Measurements from ENCODE around the gene RAB40B.

Gene RAB40B

DNA sequence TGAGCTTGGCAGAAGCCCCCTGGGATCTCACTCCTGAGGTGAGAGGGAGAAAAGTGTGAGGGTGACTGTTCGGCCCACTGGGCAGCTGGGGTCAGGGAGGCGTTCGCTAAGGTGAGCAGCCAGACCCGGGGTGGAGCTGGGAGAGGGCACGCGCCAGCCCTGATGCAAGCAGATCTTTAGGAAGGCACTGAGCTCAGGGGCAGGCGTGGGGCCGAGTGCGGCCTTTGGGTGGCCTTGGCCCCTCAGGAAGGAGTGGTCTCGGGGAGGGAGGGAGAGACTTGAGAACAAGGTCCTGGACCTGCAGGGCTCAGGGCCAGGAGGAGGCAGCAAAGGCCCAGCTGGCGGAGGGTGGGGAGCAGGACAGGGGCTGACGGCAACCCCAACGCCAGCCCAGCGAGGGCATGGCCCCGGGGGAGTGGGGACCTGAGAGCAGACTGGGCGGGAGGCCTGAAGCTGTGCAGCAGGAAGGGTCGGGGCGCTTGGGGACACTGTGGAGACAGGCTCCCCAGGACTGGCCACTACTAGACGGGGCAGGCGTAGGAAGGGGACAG lies 35.7 kb downstream of the RAB40B start:
- TF ChIP-seq, protein P1, sequence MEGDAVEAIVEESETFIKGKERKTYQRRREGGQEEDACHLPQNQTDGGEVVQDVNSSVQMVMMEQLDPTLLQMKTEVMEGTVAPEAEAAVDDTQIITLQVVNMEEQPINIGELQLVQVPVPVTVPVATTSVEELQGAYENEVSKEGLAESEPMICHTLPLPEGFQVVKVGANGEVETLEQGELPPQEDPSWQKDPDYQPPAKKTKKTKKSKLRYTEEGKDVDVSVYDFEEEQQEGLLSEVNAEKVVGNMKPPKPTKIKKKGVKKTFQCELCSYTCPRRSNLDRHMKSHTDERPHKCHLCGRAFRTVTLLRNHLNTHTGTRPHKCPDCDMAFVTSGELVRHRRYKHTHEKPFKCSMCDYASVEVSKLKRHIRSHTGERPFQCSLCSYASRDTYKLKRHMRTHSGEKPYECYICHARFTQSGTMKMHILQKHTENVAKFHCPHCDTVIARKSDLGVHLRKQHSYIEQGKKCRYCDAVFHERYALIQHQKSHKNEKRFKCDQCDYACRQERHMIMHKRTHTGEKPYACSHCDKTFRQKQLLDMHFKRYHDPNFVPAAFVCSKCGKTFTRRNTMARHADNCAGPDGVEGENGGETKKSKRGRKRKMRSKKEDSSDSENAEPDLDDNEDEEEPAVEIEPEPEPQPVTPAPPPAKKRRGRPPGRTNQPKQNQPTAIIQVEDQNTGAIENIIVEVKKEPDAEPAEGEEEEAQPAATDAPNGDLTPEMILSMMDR (IDR thresholded peaks at IDR 0.05): no peak
- Histone ChIP-seq H3K9me3 (no peaks in the 10 kb centered on the region), H3K36me3 (no peaks in the 10 kb centered on the region), H3K27ac (no peak overlapping the region), H3K27me3 (no peaks in the 10 kb centered on the region), H3K4me3 (ENCODE audit: low read depth in 1 of 2, low read length in 1 of 2) (no peak overlapping the region), H3K4me1 (ENCODE audit: control insufficient read depth in 1 of 2, insufficient read depth in 1 of 2, low read depth in 1 of 2, low read length in 1 of 2) (no peaks in the 10 kb centered on the region)

DNA sequence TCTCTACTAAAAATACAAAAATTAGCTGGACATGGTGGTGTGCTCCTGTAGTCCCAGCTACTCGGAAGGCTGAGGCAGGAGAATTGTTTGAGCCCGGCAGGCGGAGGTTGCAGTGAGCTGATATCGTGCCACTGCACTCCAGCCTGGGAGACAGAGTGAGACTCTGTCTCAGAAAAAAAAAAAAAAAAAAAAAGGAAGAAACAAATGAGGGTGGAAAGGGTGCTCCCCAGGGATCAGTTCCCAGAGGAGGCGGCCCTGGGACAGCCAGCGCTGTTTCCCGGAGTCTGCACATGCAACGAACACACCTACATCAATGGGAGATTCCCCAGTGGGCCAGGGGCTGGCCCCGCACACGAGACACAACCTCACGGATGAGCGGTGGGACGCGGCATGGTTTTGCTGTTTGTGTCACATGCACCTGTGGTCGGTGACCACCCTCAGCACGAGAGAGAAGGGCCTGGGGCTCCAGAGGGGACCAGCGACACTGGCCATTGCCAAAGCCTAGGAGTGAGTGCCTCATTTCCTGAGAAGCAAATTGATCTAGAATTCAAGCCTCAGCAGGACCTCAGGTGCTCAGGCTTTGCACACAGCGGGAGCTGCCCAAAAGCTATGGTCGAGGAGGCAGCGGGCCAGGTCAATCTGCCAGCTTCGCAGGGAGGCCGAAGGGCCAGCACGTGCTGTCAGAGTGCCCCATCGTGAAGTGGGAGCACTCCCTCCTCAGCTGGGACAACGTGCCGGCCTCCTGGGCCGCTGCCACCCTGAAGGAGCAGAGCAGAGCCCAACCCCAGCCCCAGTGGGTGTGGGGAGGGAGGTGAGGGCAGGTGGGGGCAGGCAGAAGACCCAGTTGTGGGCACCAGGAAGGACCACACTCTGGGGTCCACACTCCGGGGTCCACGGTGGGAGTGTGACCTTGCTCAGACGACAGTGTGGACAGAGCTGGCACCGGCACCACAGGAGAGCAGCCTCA lies 36.5 kb downstream of the RAB40B start:
- H3K9me3 ChIP-seq: no peaks in the 10 kb centered on the region
- no peaks in the 10 kb centered on the region for H3K4me1 ChIP-seq (ENCODE audit: control insufficient read depth in 1 of 2, insufficient read depth in 1 of 2, low read depth in 1 of 2, low read length in 1 of 2)
- TF ChIP-seq, protein P1 (IDR thresholded peaks at IDR 0.05): no peak
- H3K36me3 ChIP-seq: no peaks in the 10 kb centered on the region
- no peaks in the 10 kb centered on the region for H3K27me3 ChIP-seq
- no peak overlapping the region for H3K27ac ChIP-seq
- no peak overlapping the region for H3K4me3 ChIP-seq (ENCODE audit: low read depth in 1 of 2, low read length in 1 of 2)

DNA sequence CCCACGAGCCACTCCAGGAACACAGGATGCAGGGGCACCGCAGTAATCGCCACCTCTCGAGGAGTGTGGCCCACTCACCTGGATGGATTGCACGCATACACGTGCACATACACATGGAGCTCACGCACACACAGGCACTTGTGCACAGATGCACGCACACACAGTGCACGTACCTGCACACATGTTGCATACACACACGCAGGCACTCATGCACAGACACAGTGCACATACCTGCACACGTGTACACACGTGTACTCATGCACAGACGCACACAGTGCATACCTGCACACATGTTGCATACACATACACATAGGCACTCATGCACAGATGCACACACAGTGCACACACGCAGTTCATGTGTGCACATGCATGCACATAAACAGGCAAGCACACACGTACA lies 38.6 kb downstream of the RAB40B start:
- TF ChIP-seq, protein P1 (IDR thresholded peaks at IDR 0.05): no peak
- H3K27me3 ChIP-seq: no peaks in the 10 kb centered on the region
- H3K9me3 ChIP-seq: no peaks in the 10 kb centered on the region
- H3K4me3 ChIP-seq (ENCODE audit: low read depth in 1 of 2, low read length in 1 of 2): no peak overlapping the region
- no peak overlapping the region for H3K27ac ChIP-seq
- peaks cover 8 to 9% of the 10 kb centered on the region in 2 experiments for H3K4me1 ChIP-seq (ENCODE audit: control insufficient read depth in 1 of 2, insufficient read depth in 1 of 2, low read depth in 1 of 2, low read length in 1 of 2)
- no peaks in the 10 kb centered on the region for H3K36me3 ChIP-seq

DNA sequence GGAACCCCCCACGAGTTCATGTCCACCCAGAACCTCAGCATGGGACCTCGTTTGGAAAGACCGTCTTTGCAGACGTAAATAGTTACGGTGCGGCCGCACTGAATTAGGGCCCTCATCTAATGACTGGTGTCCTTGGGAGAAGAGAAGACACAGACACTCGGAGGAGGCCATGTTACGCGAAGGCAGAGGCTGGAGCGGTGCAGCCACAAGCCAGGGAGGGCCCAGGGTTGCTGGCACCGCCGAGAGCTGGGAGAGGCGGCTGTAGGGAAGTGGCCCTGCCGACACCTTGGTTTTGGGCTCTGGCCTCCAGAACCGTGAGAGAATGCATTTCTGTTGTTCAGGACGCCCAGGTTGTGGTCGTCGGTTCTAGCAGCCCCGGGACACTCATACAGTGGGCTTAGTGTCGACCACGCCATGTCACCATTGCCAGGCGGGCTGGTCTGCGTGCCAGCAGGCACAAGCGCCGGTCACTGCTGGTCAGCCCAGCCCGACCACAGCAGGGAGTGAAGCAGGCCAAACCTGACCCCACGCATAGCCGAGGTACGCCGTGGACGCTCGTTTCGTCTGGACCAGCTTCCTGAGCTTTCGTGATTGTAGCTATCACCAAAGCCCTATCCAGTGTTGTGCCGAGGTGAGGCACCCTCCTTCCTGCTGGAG lies 39.6 kb downstream of the RAB40B start:
- Histone ChIP-seq H3K4me1 (ENCODE audit: control insufficient read depth in 1 of 2, insufficient read depth in 1 of 2, low read depth in 1 of 2, low read length in 1 of 2) (peaks cover 18% of the 10 kb centered on the region in 2 experiments), H3K4me3 (ENCODE audit: low read depth in 1 of 2, low read length in 1 of 2) (no peak overlapping the region), H3K27me3 (no peaks in the 10 kb centered on the region), H3K27ac (no peak overlapping the region), H3K36me3 (no peaks in the 10 kb centered on the region), H3K9me3 (no peaks in the 10 kb centered on the region)
- TF ChIP-seq, protein P1 (IDR thresholded peaks at IDR 0.05): no peak

DNA sequence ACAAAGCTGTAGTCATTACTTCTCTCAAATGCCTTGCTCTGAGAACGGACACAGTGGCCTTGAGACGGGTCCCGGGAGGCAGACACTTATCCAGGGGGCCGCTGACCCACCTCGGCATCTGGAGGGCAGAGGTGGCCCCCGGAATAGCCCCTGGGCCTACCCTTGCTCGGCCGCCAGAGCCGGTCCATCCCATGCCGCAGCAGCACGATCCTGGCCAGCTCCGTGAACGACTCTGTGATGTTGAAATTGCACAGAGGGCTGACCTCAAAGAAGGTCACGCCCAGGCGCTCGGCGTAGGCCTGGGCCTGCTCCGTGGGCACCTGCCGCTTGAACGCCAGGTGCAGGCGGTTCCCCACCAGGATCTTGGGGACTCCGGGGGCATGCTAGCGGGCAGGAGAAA lies 40.2 kb downstream of the RAB40B start:
- TF ChIP-seq, protein P1 (IDR thresholded peaks at IDR 0.05): no peak
- no peaks in the 10 kb centered on the region for H3K27me3 ChIP-seq
- no peak overlapping the region for H3K27ac ChIP-seq
- H3K9me3 ChIP-seq: no peaks in the 10 kb centered on the region
- peaks cover 19 to 22% of the 10 kb centered on the region in 2 experiments for H3K4me1 ChIP-seq (ENCODE audit: control insufficient read depth in 1 of 2, insufficient read depth in 1 of 2, low read depth in 1 of 2, low read length in 1 of 2)
- H3K36me3 ChIP-seq: no peaks in the 10 kb centered on the region
- no peak overlapping the region for H3K4me3 ChIP-seq (ENCODE audit: low read depth in 1 of 2, low read length in 1 of 2)

All from neutrophil (primary cell).